Left kidney (tissue), 2 donors: ENCODE data around the gene FAM171A1. TPM values are rescaled to one million over a fixed set of nuclear protein-coding genes. Genes with fewer than 3 reads are reported as not detected.
A peak's percentile ranks its signal among the peaks of the same experiment; 100 is the strongest.

Experiments
- DNase-seq: peaks from one replicate; pipeline ENCODE4 v3.0.0-alpha.2; 2013
- polyA plus RNA-seq: library from polyadenylated mRNA; unstranded; fragments of 120-200 nt; gene quantifications from one replicate; pipeline ENCODE4 v1.2.1, GENCODE V29; 2013; ENCODE audit not compliant: insufficient read length

FAM171A1 gene
- polyA plus RNA-seq, 1 donor: 93.2 TPM

GRCh38 chr10:15253951-15254807 lies 116.9 kb downstream of the FAM171A1 start:
- DNase-seq: peak; percentile 3

- no peak for DNase-seq
These were observed 118.7 kb downstream of the FAM171A1 start for GRCh38 chr10:15252396-15252795.

- no peak for DNase-seq
These were observed 119.2 kb downstream of the FAM171A1 start for GRCh38 chr10:15251791-15252380.

- no peak for DNase-seq
These were observed 125.6 kb downstream of the FAM171A1 start for GRCh38 chr10:15245530-15245929.

- DNase-seq: no peak
These were observed 126.4 kb downstream of the FAM171A1 start for GRCh38 chr10:15244635-15245197.

- DNase-seq: no peak
These were observed 128.7 kb downstream of the FAM171A1 start for GRCh38 chr10:15242261-15242840.

- DNase-seq: no peak
These were observed 129.8 kb downstream of the FAM171A1 start for GRCh38 chr10:15241306-15241705.

GRCh38 chr10:15238555-15239335 lies 132.3 kb downstream of the FAM171A1 start:
- peak; percentile 22 for DNase-seq

GRCh38 chr10:15237351-15237750 lies 133.7 kb downstream of the FAM171A1 start:
- peak; percentile 13 for DNase-seq

- DNase-seq: no peak
These were observed 134.7 kb downstream of the FAM171A1 start for GRCh38 chr10:15236340-15236739.

GRCh38 chr10:15232279-15232678 lies 138.8 kb downstream of the FAM171A1 start:
- no peak for DNase-seq

- DNase-seq: no peak
These were observed 139.7 kb downstream of the FAM171A1 start for GRCh38 chr10:15231426-15231825.

GRCh38 chr10:15230257-15230656 lies 140.8 kb downstream of the FAM171A1 start:
- DNase-seq: no peak

GRCh38 chr10:15229268-15229667 lies 141.8 kb downstream of the FAM171A1 start:
- no peak for DNase-seq

- no peak for DNase-seq
These were observed 142.7 kb downstream of the FAM171A1 start for GRCh38 chr10:15228426-15228825.

- DNase-seq: no peak
These were observed 143.3 kb downstream of the FAM171A1 start for GRCh38 chr10:15227611-15228372.

GRCh38 chr10:15225511-15225910 lies 145.6 kb downstream of the FAM171A1 start:
- no peak for DNase-seq

GRCh38 chr10:15224948-15225347 lies 146.1 kb downstream of the FAM171A1 start:
- no peak for DNase-seq

GRCh38 chr10:15223174-15223573 lies 147.9 kb downstream of the FAM171A1 start:
- DNase-seq: no peak

- no peak for DNase-seq
These were observed 148.6 kb downstream of the FAM171A1 start for GRCh38 chr10:15222511-15222910.

GRCh38 chr10:15220445-15220844 lies 150.6 kb downstream of the FAM171A1 start:
- DNase-seq: no peak
